Measurements from ENCODE around the gene ZBED4. TPM values are rescaled to one million over a fixed set of nuclear protein-coding genes. Genes with fewer than 3 reads are reported as not detected.

The ZBED4 gene
- total RNA-seq, 2 donors from 2014 or later: 16.2 to 19.9 TPM

DNA sequence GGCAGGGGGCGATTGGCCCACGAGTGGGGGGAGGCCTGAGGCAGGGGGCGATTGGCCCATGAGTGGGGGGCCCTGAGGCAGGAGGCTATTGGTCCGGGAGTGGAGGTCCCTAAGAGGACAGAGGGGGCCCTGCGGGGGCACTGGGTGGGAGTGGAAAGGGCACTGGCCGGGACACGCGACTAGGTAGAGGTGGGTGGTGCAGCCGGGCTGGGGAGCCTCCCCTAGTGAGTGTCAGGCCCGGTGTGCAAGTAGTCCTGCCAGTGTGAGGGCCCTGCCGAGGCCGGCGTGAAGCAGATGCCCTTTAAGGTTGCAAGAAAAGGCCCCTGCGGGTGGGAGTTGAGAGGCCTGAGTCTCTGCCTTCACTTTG, 25.1 kb upstream of the ZBED4 start:
- H3K36me3 ChIP-seq: peaks cover 2% of the 10 kb centered on the region
- no peak for TF ChIP-seq CTCF (IDR thresholded peaks at IDR 0.05)
- no peak overlapping the region for H3K9ac ChIP-seq (ENCODE audit: low read depth in 2 of 2, low read length in 2 of 2)
- no peaks in the 10 kb centered on the region for H3K9me3 ChIP-seq
- H3K4me3 ChIP-seq: no peak overlapping the region
- H3K27ac ChIP-seq: no peak overlapping the region
- no peak for DNase-seq
- H3K27me3 ChIP-seq: no peaks in the 10 kb centered on the region
- intact Hi-C loops (cut with DNase I): no loop called here
- H3K4me1 ChIP-seq: peaks cover 12% of the 10 kb centered on the region

DNA sequence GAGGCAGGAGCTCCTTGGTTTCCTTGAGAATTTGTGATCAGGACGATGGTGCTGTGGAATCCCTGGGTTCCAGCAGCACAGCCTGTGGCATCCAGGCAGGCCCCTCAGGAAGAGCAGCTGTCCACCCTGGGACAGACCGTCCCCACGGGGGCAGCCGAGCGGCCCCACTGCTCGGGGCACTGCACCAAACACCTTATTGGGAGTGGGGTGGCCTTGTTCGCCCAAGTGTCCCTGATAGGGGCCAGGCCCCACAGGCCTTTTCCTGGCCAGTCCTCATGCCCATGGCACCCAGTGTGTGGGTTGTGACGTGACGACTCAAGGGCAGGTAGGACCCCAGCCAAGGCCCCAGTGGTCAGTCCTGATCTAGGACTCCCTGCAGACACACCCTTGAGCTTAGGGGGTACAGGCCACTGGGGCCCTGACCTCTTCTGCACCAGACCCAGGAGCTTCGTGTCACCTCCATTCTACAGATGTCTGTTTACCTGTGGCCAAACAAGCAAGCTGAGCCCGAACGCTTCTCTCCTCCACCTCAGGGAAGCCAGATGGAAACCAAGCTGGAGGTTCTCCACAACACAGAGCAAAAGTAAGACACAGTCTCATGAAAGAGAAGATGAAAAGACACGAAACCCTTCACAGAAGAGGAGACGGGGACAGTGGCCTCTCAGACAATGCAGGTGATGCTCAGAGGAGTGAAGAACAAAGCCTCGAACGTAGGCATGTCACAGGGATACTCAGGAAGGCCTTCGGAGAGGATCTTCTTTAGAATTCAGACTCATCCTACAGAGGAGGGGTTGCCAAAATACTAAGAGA, 24.4 kb upstream of the ZBED4 start:
- DNase-seq: no peak
- no peaks in the 10 kb centered on the region for H3K36me3 ChIP-seq
- no peaks in the 10 kb centered on the region for H3K9me3 ChIP-seq
- H3K9ac ChIP-seq (ENCODE audit: low read depth in 2 of 2, low read length in 2 of 2): no peak overlapping the region
- no peak overlapping the region for H3K27ac ChIP-seq
- TF ChIP-seq CTCF (IDR thresholded peaks at IDR 0.05): no peak
- H3K4me3 ChIP-seq: no peak overlapping the region
- intact Hi-C loops (cut with DNase I): no loop called here
- peaks cover 12% of the 10 kb centered on the region for H3K4me1 ChIP-seq
- no peaks in the 10 kb centered on the region for H3K27me3 ChIP-seq

GRCh38 chr22:49833340-49834007, 20.2 kb upstream of the ZBED4 start:
- H3K27ac ChIP-seq: no peak overlapping the region
- no peaks in the 10 kb centered on the region for H3K4me1 ChIP-seq

GRCh38 chr22:49838771-49839717, 14.6 kb upstream of the ZBED4 start:
- H3K27ac ChIP-seq: no peak overlapping the region
- no peak overlapping the region for H3K4me3 ChIP-seq

More at GRCh38 chr22:49833340-49834007, 20.2 kb upstream of the ZBED4 start:
- no peaks in the 10 kb centered on the region for H3K36me3 ChIP-seq
- intact Hi-C loops (cut with DNase I): no loop called here
- no peak overlapping the region for H3K9ac ChIP-seq (ENCODE audit: low read depth in 2 of 2, low read length in 2 of 2)
- H3K9me3 ChIP-seq: no peaks in the 10 kb centered on the region
- no peak overlapping the region for H3K4me3 ChIP-seq
- DNase-seq: no peak
- H3K27me3 ChIP-seq: no peaks in the 10 kb centered on the region
- TF ChIP-seq CTCF (IDR thresholded peaks at IDR 0.05): no peak

More at GRCh38 chr22:49838771-49839717, 14.6 kb upstream of the ZBED4 start:
- Histone ChIP-seq H3K9me3 (no peaks in the 10 kb centered on the region), H3K36me3 (no peaks in the 10 kb centered on the region), H3K4me1 (no peaks in the 10 kb centered on the region), H3K27me3 (no peaks in the 10 kb centered on the region), H3K9ac (ENCODE audit: low read depth in 2 of 2, low read length in 2 of 2) (no peak overlapping the region)
- intact Hi-C loops (cut with DNase I): no loop called here
- peak; percentile 30 for DNase-seq
- TF ChIP-seq CTCF (IDR thresholded peaks at IDR 0.05): no peak
